WTC11 (cell line): ENCODE results near the gene FHIT. TPM values are rescaled to one million over a fixed set of nuclear protein-coding genes. Genes with fewer than 3 reads are reported as not detected.

Source experiments
- ATAC-seq: fragments of 200-7000 bp; cut with Tn5 transposase; 2 replicates; pipeline ENCODE4 v1.10.0; 2021; ENCODE audit warnings: mild to moderate bottlenecking, moderate library complexity
- CTCF ChIA-PET: fragments of 300-600 bp; sonication (Branson Sonifier 250); formaldehyde crosslinking; loops from one replicate; lab custom pipeline; 2021; ENCODE audit warnings: antibody characterized with exemption; lab: Charles Lee
- POLR2A ChIA-PET: fragments of 350-600 bp; sonication (Branson Sonifier 250); formaldehyde crosslinking; loops from one replicate; lab custom pipeline; 2021; ENCODE audit warnings: antibody characterized with exemption; lab: Charles Lee
- DNase-seq: peaks from one replicate; pipeline ENCODE4 v3.0.0; 2021; ENCODE audit warnings: low spot score
- H3K27ac Mint-ChIP-seq: 2 replicates; pipeline ENCODE4 v1.8.0; 2021; ENCODE audit warnings: mixed read lengths
- H3K27me3 Mint-ChIP-seq: 2 replicates; pipeline ENCODE4 v1.8.0; 2021; ENCODE audit warnings: low read depth, mild to moderate bottlenecking, moderate library complexity, mixed read lengths
- H3K36me3 Mint-ChIP-seq: 2 replicates; pipeline ENCODE4 v1.8.0; 2021; ENCODE audit warnings: mixed read lengths
- H3K4me1 Mint-ChIP-seq: 2 replicates; pipeline ENCODE4 v1.8.0; 2022; ENCODE audit warnings: mixed read lengths
- H3K4me3 Mint-ChIP-seq: 2 replicates; pipeline ENCODE4 v1.8.0; 2021; ENCODE audit warnings: mild to moderate bottlenecking, moderate library complexity, mixed read lengths
- H3K9me3 Mint-ChIP-seq: 2 replicates; pipeline ENCODE4 v1.8.0; 2021; ENCODE audit warnings: mixed read lengths
- ELF4 ChIP-seq: sonication (generic); formaldehyde crosslinking; IDR thresholded peaks from 2 replicates; pipeline ENCODE4 v1.8.1; 2022; ENCODE audit warnings: low read depth, mild to moderate bottlenecking, moderate library complexity, missing genetic modification reagents
- ETV6 ChIP-seq: sonication (generic); formaldehyde crosslinking; IDR thresholded peaks from 2 replicates; pipeline ENCODE4 v1.8.1; 2022; ENCODE audit warnings: mild to moderate bottlenecking, missing genetic modification reagents
- FOXP1 ChIP-seq: sonication (generic); formaldehyde crosslinking; IDR thresholded peaks from 2 replicates; pipeline ENCODE4 v1.8.0; 2022; ENCODE audit warnings: missing genetic modification reagents, mild to moderate bottlenecking, moderate library complexity, borderline replicate concordance
- NR1H2 ChIP-seq: sonication (generic); formaldehyde crosslinking; IDR thresholded peaks from 2 replicates; pipeline ENCODE4 v1.9.0; 2021; ENCODE audit warnings: mild to moderate bottlenecking, moderate library complexity, missing genetic modification reagents
- RELA ChIP-seq: sonication (generic); formaldehyde crosslinking; IDR thresholded peaks from 2 replicates; pipeline ENCODE4 v1.8.1; 2022; ENCODE audit warnings: missing genetic modification reagents, mild to moderate bottlenecking, borderline replicate concordance
- SP1 ChIP-seq: sonication (generic); formaldehyde crosslinking; conservative IDR thresholded peaks from 2 replicates; pipeline ENCODE4 v1.8.1; 2022; ENCODE audit warnings: missing genetic modification reagents
- ZNF121 ChIP-seq: sonication (generic); formaldehyde crosslinking; IDR thresholded peaks from 2 replicates; pipeline ENCODE4 v1.8.0; 2023; ENCODE audit warnings: missing genetic modification reagents
- ZNF232 ChIP-seq: sonication (generic); formaldehyde crosslinking; IDR thresholded peaks from 2 replicates; pipeline ENCODE4 v1.8.0; 2022; ENCODE audit warnings: mild to moderate bottlenecking, missing genetic modification reagents
- ZNF263 ChIP-seq: sonication (generic); formaldehyde crosslinking; IDR thresholded peaks from 2 replicates; pipeline ENCODE4 v1.8.1; 2022; ENCODE audit warnings: low read depth, mild to moderate bottlenecking, moderate library complexity, missing genetic modification reagents
- total RNA-seq: library from RNA; stranded (reverse); gene quantifications from 3 replicates; pipeline ENCODE4 v1.2.3, GENCODE V29; 2021
- TF ChIP-seq, protein P1 (sequence below): sonication (generic); formaldehyde crosslinking; IDR thresholded peaks from 2 replicates; pipeline ENCODE4 v1.8.0; 2022; ENCODE audit warnings: mild to moderate bottlenecking, missing genetic modification reagents
- TF ChIP-seq, protein P2 (sequence below): sonication (generic); formaldehyde crosslinking; IDR thresholded peaks from 2 replicates; pipeline ENCODE4 v1.8.0; 2022; ENCODE audit warnings: mild to moderate bottlenecking, missing genetic modification reagents
- TF ChIP-seq, protein P3 (sequence below): sonication (generic); formaldehyde crosslinking; IDR thresholded peaks from 2 replicates; pipeline ENCODE4 v1.8.1; 2023; ENCODE audit warnings: mild to moderate bottlenecking, missing genetic modification reagents
- TF ChIP-seq, protein P4 (sequence below): sonication (generic); formaldehyde crosslinking; conservative IDR thresholded peaks from 2 replicates; pipeline ENCODE4 v1.8.1; 2023; ENCODE audit warnings: mild to moderate bottlenecking, low read depth, missing genetic modification reagents, moderate library complexity
- TF ChIP-seq, protein P5 (sequence below): sonication (generic); formaldehyde crosslinking; IDR thresholded peaks from 2 replicates; pipeline ENCODE4 v1.8.0; 2023; ENCODE audit warnings: mild to moderate bottlenecking, missing genetic modification reagents
- TF ChIP-seq, protein P6 (sequence below): fragments of 250-450 bp; sonication (Bioruptor Pico); IDR thresholded peaks from 2 replicates; pipeline ENCODE4 v1.9.0; 2021; ENCODE audit warnings: mild to moderate bottlenecking
- TF ChIP-seq, protein P7 (sequence below): fragments of 250-450 bp; sonication (Bioruptor Pico); IDR thresholded peaks from 2 replicates; pipeline ENCODE4 v1.9.0; 2021; ENCODE audit warnings: moderate library complexity, mild to moderate bottlenecking, inconsistent platforms, borderline replicate concordance
- TF ChIP-seq, protein P8 (sequence below): sonication (generic); formaldehyde crosslinking; IDR thresholded peaks from 2 replicates; pipeline ENCODE4 v1.8.0; 2022; ENCODE audit warnings: mild to moderate bottlenecking, missing genetic modification reagents
- TF ChIP-seq, protein P9 (sequence below): fragments of 250-450 bp; sonication (Bioruptor Pico); IDR thresholded peaks from 2 replicates; pipeline ENCODE4 v1.9.0; 2021; ENCODE audit warnings: mild to moderate bottlenecking
- TF ChIP-seq, protein P10 (sequence below): sonication (generic); formaldehyde crosslinking; IDR thresholded peaks from 2 replicates; pipeline ENCODE4 v1.8.1; 2022; ENCODE audit warnings: mild to moderate bottlenecking, moderate library complexity, missing genetic modification reagents

The FHIT gene
- total RNA-seq, 1 experiment from 2014 or later: 2.6 TPM

DNA sequence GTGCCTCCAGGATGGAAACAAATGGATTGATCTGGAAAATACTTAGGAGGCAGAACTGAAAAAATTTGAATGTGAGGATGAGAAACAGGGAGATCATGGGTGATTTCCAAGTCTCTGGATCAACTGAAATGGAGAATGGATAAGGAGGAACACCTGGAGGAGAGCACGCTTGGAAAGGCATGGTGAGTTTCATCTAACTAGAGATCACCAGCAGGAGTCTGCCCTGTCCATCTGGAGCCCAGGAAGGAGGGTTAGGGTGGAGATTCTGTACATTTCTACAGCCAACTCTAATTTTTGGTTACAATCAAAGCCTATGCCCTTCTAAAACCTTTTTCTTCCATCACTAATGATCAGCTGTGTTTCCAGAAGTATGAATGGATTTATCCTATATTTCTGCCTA lies 1205.6 kb downstream of the FHIT start:
- ATAC-seq: no peak
- Mint-ChIP-seq H3K4me1 (0 out of 2 replicates have a peak, but pooled peaks cover under 1% of the 10 kb centered on the region), H3K36me3 (peaks cover 8% of the 10 kb centered on the region), H3K27me3 (no peaks in the 10 kb centered on the region), H3K27ac (no peak overlapping the region), H3K4me3 (no peak overlapping the region), H3K9me3 (peaks cover 21% of the 10 kb centered on the region)
- no peak for DNase-seq
- POLR2A ChIA-PET: no interaction called here
- no peak for TF ChIP-seq ETV6
- TF ChIP-seq NR1H2 (CRISPR knock-in tag): no peak
- TF ChIP-seq SP1 (CRISPR knock-in tag): no peak
- no peak for TF ChIP-seq ELF4 (CRISPR knock-in tag)
- TF ChIP-seq, protein P1, sequence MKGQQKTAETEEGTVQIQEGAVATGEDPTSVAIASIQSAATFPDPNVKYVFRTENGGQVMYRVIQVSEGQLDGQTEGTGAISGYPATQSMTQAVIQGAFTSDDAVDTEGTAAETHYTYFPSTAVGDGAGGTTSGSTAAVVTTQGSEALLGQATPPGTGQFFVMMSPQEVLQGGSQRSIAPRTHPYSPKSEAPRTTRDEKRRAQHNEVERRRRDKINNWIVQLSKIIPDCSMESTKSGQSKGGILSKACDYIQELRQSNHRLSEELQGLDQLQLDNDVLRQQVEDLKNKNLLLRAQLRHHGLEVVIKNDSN (CRISPR knock-in tag): no peak
- TF ChIP-seq, protein P2, sequence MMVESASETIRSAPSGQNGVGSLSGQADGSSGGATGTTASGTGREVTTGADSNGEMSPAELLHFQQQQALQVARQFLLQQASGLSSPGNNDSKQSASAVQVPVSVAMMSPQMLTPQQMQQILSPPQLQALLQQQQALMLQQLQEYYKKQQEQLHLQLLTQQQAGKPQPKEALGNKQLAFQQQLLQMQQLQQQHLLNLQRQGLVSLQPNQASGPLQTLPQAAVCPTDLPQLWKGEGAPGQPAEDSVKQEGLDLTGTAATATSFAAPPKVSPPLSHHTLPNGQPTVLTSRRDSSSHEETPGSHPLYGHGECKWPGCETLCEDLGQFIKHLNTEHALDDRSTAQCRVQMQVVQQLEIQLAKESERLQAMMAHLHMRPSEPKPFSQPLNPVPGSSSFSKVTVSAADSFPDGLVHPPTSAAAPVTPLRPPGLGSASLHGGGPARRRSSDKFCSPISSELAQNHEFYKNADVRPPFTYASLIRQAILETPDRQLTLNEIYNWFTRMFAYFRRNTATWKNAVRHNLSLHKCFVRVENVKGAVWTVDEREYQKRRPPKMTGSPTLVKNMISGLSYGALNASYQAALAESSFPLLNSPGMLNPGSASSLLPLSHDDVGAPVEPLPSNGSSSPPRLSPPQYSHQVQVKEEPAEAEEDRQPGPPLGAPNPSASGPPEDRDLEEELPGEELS: no peak
- TF ChIP-seq, protein P3, sequence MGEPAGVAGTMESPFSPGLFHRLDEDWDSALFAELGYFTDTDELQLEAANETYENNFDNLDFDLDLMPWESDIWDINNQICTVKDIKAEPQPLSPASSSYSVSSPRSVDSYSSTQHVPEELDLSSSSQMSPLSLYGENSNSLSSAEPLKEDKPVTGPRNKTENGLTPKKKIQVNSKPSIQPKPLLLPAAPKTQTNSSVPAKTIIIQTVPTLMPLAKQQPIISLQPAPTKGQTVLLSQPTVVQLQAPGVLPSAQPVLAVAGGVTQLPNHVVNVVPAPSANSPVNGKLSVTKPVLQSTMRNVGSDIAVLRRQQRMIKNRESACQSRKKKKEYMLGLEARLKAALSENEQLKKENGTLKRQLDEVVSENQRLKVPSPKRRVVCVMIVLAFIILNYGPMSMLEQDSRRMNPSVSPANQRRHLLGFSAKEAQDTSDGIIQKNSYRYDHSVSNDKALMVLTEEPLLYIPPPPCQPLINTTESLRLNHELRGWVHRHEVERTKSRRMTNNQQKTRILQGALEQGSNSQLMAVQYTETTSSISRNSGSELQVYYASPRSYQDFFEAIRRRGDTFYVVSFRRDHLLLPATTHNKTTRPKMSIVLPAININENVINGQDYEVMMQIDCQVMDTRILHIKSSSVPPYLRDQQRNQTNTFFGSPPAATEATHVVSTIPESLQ (CRISPR knock-in tag): no peak
- TF ChIP-seq ZNF232 (CRISPR knock-in tag): no peak
- no peak for TF ChIP-seq ZNF121 (CRISPR knock-in tag)
- TF ChIP-seq, protein P4, sequence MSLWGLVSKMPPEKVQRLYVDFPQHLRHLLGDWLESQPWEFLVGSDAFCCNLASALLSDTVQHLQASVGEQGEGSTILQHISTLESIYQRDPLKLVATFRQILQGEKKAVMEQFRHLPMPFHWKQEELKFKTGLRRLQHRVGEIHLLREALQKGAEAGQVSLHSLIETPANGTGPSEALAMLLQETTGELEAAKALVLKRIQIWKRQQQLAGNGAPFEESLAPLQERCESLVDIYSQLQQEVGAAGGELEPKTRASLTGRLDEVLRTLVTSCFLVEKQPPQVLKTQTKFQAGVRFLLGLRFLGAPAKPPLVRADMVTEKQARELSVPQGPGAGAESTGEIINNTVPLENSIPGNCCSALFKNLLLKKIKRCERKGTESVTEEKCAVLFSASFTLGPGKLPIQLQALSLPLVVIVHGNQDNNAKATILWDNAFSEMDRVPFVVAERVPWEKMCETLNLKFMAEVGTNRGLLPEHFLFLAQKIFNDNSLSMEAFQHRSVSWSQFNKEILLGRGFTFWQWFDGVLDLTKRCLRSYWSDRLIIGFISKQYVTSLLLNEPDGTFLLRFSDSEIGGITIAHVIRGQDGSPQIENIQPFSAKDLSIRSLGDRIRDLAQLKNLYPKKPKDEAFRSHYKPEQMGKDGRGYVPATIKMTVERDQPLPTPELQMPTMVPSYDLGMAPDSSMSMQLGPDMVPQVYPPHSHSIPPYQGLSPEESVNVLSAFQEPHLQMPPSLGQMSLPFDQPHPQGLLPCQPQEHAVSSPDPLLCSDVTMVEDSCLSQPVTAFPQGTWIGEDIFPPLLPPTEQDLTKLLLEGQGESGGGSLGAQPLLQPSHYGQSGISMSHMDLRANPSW (CRISPR knock-in tag): no peak
- TF ChIP-seq ZNF263 (CRISPR knock-in tag): no peak
- TF ChIP-seq, protein P5, sequence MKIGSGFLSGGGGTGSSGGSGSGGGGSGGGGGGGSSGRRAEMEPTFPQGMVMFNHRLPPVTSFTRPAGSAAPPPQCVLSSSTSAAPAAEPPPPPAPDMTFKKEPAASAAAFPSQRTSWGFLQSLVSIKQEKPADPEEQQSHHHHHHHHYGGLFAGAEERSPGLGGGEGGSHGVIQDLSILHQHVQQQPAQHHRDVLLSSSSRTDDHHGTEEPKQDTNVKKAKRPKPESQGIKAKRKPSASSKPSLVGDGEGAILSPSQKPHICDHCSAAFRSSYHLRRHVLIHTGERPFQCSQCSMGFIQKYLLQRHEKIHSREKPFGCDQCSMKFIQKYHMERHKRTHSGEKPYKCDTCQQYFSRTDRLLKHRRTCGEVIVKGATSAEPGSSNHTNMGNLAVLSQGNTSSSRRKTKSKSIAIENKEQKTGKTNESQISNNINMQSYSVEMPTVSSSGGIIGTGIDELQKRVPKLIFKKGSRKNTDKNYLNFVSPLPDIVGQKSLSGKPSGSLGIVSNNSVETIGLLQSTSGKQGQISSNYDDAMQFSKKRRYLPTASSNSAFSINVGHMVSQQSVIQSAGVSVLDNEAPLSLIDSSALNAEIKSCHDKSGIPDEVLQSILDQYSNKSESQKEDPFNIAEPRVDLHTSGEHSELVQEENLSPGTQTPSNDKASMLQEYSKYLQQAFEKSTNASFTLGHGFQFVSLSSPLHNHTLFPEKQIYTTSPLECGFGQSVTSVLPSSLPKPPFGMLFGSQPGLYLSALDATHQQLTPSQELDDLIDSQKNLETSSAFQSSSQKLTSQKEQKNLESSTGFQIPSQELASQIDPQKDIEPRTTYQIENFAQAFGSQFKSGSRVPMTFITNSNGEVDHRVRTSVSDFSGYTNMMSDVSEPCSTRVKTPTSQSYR (CRISPR knock-in tag): no peak
- TF ChIP-seq, protein P6, sequence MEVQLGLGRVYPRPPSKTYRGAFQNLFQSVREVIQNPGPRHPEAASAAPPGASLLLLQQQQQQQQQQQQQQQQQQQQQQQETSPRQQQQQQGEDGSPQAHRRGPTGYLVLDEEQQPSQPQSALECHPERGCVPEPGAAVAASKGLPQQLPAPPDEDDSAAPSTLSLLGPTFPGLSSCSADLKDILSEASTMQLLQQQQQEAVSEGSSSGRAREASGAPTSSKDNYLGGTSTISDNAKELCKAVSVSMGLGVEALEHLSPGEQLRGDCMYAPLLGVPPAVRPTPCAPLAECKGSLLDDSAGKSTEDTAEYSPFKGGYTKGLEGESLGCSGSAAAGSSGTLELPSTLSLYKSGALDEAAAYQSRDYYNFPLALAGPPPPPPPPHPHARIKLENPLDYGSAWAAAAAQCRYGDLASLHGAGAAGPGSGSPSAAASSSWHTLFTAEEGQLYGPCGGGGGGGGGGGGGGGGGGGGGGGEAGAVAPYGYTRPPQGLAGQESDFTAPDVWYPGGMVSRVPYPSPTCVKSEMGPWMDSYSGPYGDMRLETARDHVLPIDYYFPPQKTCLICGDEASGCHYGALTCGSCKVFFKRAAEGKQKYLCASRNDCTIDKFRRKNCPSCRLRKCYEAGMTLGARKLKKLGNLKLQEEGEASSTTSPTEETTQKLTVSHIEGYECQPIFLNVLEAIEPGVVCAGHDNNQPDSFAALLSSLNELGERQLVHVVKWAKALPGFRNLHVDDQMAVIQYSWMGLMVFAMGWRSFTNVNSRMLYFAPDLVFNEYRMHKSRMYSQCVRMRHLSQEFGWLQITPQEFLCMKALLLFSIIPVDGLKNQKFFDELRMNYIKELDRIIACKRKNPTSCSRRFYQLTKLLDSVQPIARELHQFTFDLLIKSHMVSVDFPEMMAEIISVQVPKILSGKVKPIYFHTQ (CRISPR knock-in tag): no peak
- TF ChIP-seq, protein P7, sequence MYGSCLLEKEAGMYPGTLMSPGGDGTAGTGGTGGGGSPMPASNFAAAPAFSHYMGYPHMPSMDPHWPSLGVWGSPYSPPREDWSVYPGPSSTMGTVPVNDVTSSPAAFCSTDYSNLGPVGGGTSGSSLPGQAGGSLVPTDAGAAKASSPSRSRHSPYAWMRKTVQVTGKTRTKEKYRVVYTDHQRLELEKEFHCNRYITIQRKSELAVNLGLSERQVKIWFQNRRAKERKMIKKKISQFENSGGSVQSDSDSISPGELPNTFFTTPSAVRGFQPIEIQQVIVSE (CRISPR knock-in tag): no peak
- TF ChIP-seq, protein P8, sequence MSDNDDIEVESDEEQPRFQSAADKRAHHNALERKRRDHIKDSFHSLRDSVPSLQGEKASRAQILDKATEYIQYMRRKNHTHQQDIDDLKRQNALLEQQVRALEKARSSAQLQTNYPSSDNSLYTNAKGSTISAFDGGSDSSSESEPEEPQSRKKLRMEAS (CRISPR knock-in tag): no peak
- TF ChIP-seq RELA (CRISPR knock-in tag): no peak
- TF ChIP-seq FOXP1 (CRISPR knock-in tag): no peak
- TF ChIP-seq, protein P9, sequence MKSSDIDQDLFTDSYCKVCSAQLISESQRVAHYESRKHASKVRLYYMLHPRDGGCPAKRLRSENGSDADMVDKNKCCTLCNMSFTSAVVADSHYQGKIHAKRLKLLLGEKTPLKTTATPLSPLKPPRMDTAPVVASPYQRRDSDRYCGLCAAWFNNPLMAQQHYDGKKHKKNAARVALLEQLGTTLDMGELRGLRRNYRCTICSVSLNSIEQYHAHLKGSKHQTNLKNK (CRISPR knock-in tag): no peak
- TF ChIP-seq, protein P10, sequence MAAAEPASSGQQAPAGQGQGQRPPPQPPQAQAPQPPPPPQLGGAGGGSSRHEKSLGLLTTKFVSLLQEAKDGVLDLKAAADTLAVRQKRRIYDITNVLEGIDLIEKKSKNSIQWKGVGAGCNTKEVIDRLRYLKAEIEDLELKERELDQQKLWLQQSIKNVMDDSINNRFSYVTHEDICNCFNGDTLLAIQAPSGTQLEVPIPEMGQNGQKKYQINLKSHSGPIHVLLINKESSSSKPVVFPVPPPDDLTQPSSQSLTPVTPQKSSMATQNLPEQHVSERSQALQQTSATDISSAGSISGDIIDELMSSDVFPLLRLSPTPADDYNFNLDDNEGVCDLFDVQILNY (CRISPR knock-in tag): no peak
- CTCF ChIA-PET: no interaction called here
